GM12801 (cell line): Measurements from ENCODE around the gene FBLN2.

Experiments used
- TF ChIP-seq, protein P1 (sequence below): IDR thresholded peaks from one replicate; pipeline ENCODE4 v1.5.1; 2011; ENCODE audit warnings: control low read depth; ENCODE audit not compliant: insufficient read length; ENCODE audit errors: extremely low read depth

The FBLN2 gene

DNA sequence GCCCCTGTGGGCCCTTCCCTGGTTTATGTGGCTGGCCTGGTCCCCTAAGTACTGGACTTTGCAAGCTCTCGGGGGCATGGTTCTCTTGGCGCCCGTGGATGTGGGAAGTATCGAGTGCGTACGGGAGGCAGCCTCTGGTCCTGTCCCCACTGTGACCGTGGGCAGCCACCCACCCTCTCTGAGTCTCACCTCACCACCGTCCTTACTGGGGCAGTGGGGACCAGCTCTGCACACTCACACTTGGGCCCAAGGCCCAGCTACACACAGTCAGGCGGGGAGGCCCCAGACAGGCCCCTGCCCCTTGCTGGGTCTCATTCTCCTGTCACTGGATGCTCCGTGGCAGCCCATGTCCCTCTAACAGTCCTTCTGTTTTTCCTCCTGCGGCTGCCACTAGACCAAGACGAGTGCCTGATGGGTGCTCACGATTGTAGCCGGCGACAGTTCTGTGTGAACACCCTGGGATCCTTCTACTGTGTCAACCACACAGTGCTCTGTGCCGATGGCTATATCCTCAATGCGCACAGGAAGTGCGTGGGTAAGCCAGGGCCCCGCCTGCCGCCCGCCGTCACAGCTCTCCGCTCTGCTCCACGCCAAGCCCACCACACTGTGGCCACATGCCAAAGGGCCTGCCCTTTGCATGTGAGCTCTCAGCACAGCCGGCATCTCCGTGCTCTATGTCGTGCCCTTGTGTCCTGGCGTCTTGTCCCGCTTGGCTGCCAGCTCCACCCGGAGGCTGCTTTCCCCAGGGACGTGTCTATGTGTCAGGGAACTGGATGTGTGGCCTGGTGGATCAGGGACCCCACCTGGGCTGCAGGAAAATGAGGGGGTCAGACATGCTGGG is 72.7 kb downstream of the FBLN2 start:
- TF ChIP-seq, protein P1, sequence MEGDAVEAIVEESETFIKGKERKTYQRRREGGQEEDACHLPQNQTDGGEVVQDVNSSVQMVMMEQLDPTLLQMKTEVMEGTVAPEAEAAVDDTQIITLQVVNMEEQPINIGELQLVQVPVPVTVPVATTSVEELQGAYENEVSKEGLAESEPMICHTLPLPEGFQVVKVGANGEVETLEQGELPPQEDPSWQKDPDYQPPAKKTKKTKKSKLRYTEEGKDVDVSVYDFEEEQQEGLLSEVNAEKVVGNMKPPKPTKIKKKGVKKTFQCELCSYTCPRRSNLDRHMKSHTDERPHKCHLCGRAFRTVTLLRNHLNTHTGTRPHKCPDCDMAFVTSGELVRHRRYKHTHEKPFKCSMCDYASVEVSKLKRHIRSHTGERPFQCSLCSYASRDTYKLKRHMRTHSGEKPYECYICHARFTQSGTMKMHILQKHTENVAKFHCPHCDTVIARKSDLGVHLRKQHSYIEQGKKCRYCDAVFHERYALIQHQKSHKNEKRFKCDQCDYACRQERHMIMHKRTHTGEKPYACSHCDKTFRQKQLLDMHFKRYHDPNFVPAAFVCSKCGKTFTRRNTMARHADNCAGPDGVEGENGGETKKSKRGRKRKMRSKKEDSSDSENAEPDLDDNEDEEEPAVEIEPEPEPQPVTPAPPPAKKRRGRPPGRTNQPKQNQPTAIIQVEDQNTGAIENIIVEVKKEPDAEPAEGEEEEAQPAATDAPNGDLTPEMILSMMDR = no peak

DNA sequence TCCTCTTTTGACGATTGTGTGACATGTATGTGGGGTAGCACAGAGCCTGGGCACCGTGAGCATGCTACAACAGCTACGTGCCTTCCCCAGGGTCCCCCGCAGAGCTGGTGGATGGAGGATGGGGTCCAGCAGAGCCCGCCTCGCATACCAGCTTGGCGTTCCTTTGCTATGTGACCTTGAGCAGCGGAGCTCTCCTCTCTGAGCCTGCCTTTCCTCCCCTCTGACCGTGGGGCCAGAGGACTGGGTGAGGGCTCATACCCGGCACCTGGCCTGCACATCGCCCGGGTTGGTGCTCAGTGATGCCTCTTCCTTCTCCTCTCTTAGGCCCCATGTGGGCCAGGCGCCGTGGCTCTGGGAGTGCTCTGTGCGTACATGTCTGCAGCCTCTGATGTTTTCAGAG is 73.4 kb downstream of the FBLN2 start:
- TF ChIP-seq, protein P1 = no peak

DNA sequence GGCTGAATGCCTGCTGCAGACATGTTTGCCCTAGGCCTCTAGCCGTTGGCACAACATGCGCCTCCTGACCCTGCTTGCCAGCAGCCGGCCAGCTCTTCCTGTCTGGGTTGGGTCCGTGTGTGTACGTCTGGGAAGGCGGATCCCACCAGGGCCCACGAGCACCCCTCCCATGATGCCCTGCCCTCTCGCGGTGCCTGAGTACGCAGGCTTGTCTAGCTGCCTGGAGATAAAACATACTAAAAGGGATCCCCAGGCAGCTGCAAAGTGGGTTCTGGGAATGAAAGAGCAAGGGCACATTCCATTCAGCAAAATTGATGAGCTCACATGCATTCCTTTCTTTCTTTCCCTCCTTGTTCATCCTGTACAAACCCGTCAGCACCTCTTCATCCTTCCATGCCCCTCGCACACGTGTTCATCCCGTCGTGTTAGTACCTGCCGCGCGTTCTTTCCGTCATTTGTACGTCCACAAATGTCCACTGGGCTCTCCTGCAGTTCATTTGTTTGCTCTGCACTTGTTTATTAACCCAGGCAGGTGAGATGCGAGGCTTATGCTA is 74.3 kb downstream of the FBLN2 start:
- TF ChIP-seq, protein P1 = no peak

DNA sequence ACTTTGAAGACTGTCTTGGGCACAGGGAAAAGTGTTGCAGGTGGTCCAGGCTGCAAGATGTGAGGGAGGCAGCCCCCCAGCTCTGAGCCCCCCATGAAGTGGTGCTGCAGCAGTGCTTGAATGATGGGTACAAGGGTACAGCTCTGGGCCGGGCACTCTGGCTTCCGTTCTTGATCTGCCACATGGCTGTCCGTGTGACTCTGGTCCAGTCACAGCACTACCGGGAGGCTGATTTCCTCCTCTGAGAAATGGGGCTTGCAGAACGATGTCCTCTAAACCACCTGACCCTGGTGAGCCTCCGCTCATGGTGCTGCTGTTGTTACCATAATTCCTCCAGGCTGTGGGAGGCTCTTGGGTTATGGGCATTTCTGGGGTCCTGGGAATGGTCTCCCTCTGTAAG is 75.1 kb downstream of the FBLN2 start:
- TF ChIP-seq, protein P1 = no peak

DNA sequence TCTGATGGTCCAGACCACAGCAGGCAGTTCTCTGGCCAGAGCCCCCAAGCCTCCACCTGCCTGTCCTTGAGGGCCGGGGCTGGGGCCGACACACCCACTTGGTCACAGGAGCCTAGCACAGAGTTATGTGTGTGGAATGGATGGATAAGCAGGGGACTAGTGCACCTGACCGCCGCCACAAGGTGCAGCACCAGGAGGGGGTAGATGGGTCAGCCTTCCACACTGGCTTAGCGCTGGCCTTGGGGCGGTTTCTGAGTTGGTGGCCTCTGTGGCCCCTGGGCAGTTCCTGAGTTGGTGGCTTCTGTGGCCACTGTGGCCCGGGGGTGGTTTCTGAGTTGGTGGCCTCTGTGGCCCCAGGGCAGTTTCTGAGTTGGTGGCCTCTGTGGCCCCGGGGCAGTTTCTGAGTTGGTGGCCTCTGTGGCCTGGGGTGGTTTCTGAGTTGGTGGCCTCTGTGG is 75.8 kb downstream of the FBLN2 start:
- TF ChIP-seq, protein P1 = no peak

DNA sequence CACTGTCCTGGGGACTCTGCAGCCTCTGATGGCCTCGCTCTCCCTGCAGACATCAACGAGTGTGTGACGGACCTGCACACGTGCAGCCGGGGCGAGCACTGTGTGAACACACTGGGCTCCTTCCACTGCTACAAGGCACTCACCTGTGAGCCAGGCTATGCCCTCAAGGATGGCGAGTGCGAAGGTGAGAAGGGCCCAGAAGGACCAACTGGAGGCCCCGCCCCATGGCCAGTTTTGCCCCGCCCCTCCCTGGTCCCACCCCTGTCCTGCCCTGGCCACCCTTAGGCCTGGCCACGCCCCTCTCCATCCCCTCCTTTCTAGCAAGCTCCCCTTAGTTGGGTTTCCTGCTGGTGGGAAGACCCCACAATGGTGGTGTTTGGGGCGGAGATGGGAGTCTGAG is 77.5 kb downstream of the FBLN2 start:
- TF ChIP-seq, protein P1 = no peak

DNA sequence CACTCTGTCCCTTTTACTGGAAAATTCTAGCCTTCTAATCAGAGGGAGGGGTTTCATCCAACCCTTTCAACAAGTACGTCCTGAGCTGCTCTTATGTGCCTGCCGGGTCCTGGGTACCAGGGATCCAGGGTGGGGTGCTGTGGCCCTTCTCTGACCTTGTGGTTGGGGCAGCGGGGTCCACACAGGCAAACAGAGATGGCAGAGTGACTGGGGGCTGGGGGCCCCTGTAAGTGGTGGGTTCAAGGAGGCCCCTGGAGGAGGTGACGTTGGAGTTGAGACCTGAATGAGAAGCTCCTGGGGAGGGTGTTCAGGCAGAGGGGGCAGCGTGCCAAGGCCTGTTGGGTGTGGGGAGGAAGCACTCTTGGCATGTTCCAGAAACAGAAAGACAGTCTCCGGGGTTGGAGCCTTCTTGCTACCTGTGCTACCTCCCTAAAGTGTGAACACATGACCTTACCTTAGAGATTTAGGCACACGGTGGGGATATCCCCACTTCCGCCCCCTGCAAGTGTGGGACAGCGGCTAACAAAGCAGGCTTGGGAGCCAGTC is 78.1 kb downstream of the FBLN2 start:
- TF ChIP-seq, protein P1 = no peak
